SJSA1 (cell line): ENCODE data around the gene OMP. TPM values are rescaled to one million over a fixed set of nuclear protein-coding genes. Genes with fewer than 3 reads are reported as not detected.

ENCODE experiments used
- DNase-seq, 2 experiments: peaks; one replicate each; pipeline ENCODE4 v3.0.0-alpha.2; 2015 to 2020; ENCODE audit warnings: low spot score in 2 of 2, low read depth in 1 of 2
- H3K27ac ChIP-seq: fragments of 250-450 bp; sonication (Bioruptor Pico); 2 replicates; pipeline ENCODE4 v1.5.1; 2020; ENCODE audit warnings: mild to moderate bottlenecking, moderate library complexity
- H3K27me3 ChIP-seq: fragments of 250-450 bp; sonication (Bioruptor Pico); replicated peaks from 2 replicates; pipeline ENCODE4 v1.5.1; 2020; ENCODE audit warnings: mild to moderate bottlenecking, moderate library complexity
- H3K36me3 ChIP-seq: fragments of 250-450 bp; sonication (Bioruptor Pico); 2 replicates; pipeline ENCODE4 v1.5.1; 2020; ENCODE audit warnings: mild to moderate bottlenecking
- H3K4me1 ChIP-seq: fragments of 250-450 bp; sonication (Bioruptor Pico); replicated peaks from 2 replicates; pipeline ENCODE4 v1.6.1; 2021; ENCODE audit warnings: mild to moderate bottlenecking
- H3K4me3 ChIP-seq: fragments of 250-450 bp; sonication (Bioruptor Pico); 2 replicates; pipeline ENCODE4 v1.5.1; 2020; ENCODE audit warnings: mild to moderate bottlenecking
- H3K9me3 ChIP-seq: fragments of 250-450 bp; sonication (Bioruptor Pico); replicated peaks from 2 replicates; pipeline ENCODE4 v1.5.1; 2020; ENCODE audit warnings: mild to moderate bottlenecking
- total RNA-seq: library from RNA; depleted of rRNA; stranded (reverse); fragments of >200 nt; shearing (Covaris generic); gene quantifications from 2 replicates; pipeline ENCODE4 v1.2.3, GENCODE V29; 2014

OMP gene
- total RNA-seq, 1 experiment from 2014 or later, result not detected

DNA sequence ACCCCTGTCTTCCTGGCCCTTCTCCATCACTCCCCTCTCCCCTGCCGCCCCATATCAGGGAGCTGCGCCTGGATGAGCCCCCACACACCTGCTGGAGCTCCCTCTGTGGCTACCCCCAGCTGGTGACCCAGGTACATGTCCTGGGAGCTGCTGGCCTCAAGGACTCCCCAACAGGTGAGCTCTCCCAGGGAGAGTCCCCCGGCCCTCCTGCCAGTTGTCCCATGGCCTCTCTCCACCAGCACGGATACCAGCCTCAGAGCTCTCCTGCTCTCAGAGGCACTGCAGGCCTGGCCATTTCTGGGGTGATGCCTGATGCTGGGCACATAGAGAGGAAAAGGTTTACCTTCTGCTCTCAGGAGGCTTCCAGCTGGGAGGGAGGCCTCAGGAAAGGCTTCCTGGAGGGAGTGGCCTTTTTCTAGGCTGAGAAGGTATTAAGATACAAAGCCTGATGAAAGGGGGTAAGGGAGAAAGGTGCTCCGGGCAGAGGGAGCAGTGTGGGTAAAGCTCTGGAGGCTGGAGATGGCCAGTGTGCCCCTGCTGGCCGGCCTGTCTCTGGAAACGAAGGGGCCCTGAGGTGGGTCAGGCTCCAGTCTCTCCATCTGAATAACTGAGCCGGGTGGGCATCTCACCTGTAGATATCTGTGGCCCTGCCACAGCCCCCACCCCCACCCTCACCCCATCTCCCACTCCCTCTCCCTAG, 19.4 kb downstream of the OMP start:
- no peaks in the 10 kb centered on the region for H3K9me3 ChIP-seq
- H3K4me3 ChIP-seq, result no peak overlapping the region
- no peaks in the 10 kb centered on the region; the same call in 1 of the 2 replicates for H3K36me3 ChIP-seq
- DNase-seq, result no peak
- H3K27me3 ChIP-seq, result no peaks in the 10 kb centered on the region
- no peak overlapping the region for H3K27ac ChIP-seq
- peaks cover 3% of the 10 kb centered on the region for H3K4me1 ChIP-seq

DNA sequence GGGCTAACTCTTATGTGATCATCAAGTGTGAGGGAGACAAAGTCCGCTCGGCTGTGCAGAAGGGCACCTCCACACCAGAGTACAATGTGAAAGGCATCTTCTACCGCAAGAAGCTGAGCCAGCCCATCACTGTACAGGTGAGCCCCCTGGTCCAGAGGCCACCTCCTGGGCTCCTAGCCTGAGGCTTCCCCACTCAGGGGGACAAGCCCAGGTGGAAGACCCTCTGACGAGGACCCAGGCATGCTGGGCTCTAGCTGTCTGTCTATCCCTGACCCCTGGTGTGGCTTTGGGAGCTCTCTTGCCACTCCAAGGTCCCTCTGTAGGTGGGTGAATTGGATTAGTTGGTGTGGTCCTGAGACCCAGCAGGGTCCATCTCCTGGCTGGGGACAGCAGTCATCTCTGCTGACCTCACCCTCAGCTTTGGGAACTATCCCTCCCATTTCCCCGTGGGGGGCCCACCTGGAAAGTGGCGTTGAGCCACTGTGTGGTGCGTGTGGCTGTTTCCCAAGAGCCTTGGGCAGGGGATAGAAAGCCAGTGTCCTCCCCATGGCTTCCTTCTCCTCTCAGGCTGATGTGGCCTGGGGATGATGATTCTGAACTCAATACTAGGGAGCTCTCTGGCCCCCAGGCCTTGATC, 20.1 kb downstream of the OMP start:
- Histone ChIP-seq H3K9me3 (no peaks in the 10 kb centered on the region), H3K27ac (no peak overlapping the region), H3K27me3 (no peaks in the 10 kb centered on the region), H3K4me1 (peaks cover 10% of the 10 kb centered on the region), H3K4me3 (no peak overlapping the region), H3K36me3 (no peaks in the 10 kb centered on the region; the same call in 1 of the 2 replicates)
- DNase-seq, result no peak

DNA sequence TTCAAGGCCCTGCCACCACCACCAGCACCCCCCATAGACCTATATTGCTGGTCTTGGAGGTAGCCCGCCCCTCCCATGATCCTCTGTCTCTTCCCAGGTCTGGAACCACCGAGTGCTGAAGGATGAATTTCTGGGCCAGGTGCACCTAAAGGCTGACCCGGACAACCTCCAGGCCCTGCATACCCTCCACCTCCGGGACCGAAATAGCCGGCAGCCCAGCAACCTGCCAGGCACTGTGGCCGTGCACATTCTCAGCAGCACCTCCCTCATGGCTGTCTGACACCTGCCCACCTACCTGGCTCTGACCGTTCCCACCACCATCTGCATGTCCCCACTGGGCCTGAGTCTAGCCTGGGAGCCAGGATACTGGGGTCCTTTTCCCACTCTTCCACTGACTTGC, 21.0 kb downstream of the OMP start:
- Histone ChIP-seq H3K4me3 (no peak overlapping the region), H3K36me3 (no peaks in the 10 kb centered on the region; the same call in 1 of the 2 replicates), H3K9me3 (no peaks in the 10 kb centered on the region), H3K4me1 (peaks cover 13% of the 10 kb centered on the region), H3K27ac (no peak overlapping the region), H3K27me3 (no peaks in the 10 kb centered on the region)
- no peak for DNase-seq

DNA sequence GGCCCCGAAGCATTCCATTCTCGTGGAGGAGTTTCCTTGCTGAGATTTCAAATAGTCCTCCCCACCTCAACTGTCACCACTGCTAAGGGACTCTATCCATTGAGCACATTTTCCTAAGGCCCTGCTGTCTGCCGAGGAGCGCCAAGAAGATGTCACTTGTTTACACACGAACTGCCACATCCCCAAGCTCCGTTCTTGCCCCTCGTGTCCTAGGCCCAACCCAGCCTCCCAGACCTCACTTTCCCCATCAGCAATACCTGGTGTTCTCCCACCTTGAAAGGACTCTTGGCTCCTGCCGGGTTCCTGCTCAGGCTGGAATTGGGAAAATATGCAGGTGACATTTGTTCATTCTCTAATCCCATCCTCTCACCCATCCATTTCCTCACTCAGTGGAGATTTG, 21.4 kb downstream of the OMP start:
- peaks cover 13% of the 10 kb centered on the region for H3K4me1 ChIP-seq

DNA sequence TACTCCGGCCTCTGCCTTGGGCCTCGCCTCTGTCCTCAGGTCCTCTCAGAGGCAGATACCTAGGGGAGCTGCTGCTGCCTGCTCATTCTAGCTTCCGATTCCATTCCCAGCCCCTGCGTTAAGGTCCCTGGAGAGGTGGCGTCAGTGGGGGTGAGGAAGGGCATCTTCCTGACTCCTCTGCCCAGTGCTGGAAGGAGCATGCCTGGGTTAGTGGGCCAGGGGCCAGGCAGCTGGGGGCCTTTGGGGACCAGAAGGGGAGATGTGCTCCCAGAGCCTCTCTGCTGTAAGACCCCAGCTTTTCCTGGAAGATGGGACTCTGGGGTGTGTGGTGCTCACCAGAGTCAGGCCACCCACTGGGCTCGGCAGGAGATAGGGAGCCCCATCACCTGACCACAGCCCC, 21.8 kb downstream of the OMP start:
- Histone ChIP-seq H3K9me3 (no peaks in the 10 kb centered on the region), H3K27ac (no peak overlapping the region), H3K27me3 (no peaks in the 10 kb centered on the region), H3K36me3 (no peaks in the 10 kb centered on the region; the same call in 1 of the 2 replicates), H3K4me1 (peaks cover 13% of the 10 kb centered on the region), H3K4me3 (no peak overlapping the region)
- DNase-seq, result no peak

More for the DNA sequence above, 21.4 kb downstream of the OMP start:
- Histone ChIP-seq H3K9me3 (no peaks in the 10 kb centered on the region), H3K27ac (no peak overlapping the region), H3K27me3 (no peaks in the 10 kb centered on the region), H3K36me3 (no peaks in the 10 kb centered on the region; the same call in 1 of the 2 replicates), H3K4me3 (no peak overlapping the region)
- DNase-seq, result no peak

DNA sequence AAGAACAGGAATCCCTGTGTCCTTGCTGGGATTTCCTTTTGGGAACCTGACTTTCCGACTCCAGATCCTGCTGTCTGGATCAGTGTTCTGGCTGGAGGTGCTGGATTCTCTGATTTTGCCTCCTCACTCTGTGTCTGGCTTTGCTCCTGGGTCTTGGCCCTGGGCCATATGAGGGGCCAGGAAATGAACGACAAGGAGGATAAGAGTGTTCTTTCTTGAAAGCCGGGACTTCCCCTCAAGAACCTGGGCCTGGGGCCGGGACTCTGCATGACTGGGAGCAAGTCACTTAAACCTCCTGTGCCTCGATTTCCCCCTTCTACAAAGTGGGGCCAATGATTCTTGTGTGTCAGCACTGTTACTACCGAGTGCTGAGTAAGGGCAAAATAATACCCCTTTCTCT, 22.6 kb downstream of the OMP start:
- Histone ChIP-seq H3K4me1 (peaks cover 13% of the 10 kb centered on the region), H3K27ac (no peak overlapping the region), H3K4me3 (no peak overlapping the region), H3K9me3 (no peaks in the 10 kb centered on the region), H3K36me3 (no peaks in the 10 kb centered on the region; the same call in 1 of the 2 replicates), H3K27me3 (no peaks in the 10 kb centered on the region)
- no peak for DNase-seq

DNA sequence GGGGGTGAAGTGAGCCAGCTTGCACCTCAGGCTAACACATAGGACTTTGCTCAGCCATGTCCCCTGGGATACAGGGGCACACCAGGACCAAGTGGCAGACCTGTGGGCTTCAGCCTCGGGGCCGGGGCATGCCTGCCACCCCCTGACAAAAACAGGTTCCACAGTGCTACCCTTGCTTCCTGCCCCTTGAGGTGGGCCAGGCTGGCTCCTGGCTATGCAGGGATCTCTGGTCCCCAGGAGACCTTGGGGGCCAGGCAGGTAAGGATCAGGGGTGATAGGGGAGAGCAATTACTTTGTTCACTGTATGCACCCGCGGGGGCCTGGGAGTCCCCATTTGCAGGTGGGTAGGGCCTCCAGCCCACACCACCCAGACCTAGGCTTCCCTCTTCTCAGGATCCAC, 23.1 kb downstream of the OMP start:
- Histone ChIP-seq H3K36me3 (no peaks in the 10 kb centered on the region; the same call in 1 of the 2 replicates), H3K27me3 (no peaks in the 10 kb centered on the region), H3K9me3 (no peaks in the 10 kb centered on the region), H3K4me3 (no peak overlapping the region), H3K27ac (no peak overlapping the region), H3K4me1 (peaks cover 13% of the 10 kb centered on the region)
- no peak for DNase-seq

DNA sequence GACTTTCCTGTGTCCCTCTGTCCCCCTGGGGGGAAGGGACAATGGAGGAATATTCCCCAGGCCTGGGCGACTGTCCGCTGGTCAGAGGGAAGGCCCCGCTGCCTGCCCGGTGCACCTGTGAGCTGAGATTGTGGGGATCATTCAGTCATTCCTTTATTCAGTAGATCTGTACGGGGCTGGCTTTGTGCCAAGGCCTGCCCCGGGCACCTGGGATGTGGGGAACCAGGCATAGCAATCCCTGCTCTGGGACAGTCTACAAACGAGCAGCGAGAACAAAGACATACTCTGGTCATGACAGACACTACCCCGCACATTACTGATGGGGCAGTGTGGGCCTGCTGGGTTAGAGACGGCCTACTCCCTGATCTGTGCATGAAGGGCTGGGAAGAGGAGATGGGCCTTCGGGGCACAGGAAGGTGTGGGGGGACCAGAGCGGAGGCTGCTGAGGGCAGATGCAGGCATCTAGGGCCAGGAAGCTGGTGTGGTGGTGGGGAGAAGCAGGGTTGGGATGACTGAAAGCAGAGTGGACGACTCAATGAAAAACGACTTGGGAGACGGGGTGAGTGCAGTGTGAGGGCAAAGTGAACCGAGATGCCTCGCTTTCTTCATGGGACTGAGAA, 23.6 kb downstream of the OMP start:
- Histone ChIP-seq H3K27me3 (no peaks in the 10 kb centered on the region), H3K4me1 (peaks cover 13% of the 10 kb centered on the region), H3K9me3 (no peaks in the 10 kb centered on the region), H3K4me3 (no peak overlapping the region), H3K27ac (no peak overlapping the region), H3K36me3 (no peaks in the 10 kb centered on the region)
- no peak for DNase-seq

DNA sequence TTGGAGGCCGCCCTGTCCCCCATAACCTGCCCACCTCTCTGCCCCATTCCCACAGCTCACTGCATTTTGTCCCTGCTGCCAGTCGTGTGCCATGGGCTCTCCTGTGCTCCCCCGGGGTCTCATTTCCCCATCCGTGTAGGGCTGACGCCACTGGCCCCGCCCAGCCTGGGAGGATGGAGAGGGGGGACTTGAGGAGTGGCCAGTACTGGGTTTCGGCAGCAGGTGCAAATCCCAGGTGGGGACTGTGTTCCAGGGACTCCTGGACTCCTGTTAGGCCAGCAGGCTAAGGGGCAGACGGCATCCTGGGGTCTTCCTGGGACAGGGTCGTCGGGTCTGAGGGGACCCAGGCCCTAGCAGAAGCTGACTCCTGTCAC, 24.2 kb downstream of the OMP start:
- no peaks in the 10 kb centered on the region for H3K9me3 ChIP-seq
- H3K27ac ChIP-seq, result no peak overlapping the region
- no peaks in the 10 kb centered on the region for H3K36me3 ChIP-seq
- peaks cover 13% of the 10 kb centered on the region for H3K4me1 ChIP-seq
- H3K27me3 ChIP-seq, result no peaks in the 10 kb centered on the region
- peak overlapping the region; percentile 29 for H3K4me3 ChIP-seq
- DNase-seq, result peak in 1 of 2 experiments; percentile 7

DNA sequence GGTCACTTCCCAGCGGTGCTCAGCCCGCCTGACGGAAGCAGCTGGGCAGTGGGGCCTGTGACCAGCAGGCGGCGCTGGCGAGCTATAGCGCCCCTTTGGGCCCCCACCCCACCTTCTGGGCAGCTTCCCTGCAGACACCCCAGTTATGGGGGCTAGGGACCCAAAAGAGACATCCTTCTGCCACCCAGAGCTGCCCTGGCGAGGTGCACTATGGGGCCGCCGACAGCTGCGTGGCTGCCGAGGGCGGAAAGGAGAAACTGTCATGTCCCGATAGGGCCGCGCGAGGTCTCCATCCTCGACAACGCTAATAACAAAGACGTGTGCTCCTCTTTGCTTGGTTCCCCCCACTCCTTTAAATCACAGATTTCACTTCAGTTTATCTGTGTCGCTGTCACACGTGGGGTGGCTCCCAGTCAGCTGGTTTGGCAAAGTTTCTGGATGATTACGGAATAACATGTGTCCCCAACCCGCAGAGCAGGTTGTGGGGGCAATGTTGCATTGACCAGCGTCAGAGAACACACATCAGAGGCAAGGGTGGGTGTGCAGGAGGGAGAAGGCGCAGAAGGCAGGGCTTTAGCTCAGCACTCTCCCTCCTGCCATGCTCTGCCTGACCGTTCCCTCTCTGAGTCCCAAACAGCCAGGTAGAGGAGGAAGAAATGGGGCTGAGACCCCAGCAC, 24.7 kb downstream of the OMP start:
- Histone ChIP-seq H3K36me3 (no peaks in the 10 kb centered on the region), H3K27me3 (no peaks in the 10 kb centered on the region), H3K27ac (no peak overlapping the region), H3K9me3 (no peaks in the 10 kb centered on the region), H3K4me3 (peak overlapping the region; percentile 29), H3K4me1 (peaks cover 13% of the 10 kb centered on the region)
- DNase-seq, result peak in 1 of 2 experiments; percentile 42

DNA sequence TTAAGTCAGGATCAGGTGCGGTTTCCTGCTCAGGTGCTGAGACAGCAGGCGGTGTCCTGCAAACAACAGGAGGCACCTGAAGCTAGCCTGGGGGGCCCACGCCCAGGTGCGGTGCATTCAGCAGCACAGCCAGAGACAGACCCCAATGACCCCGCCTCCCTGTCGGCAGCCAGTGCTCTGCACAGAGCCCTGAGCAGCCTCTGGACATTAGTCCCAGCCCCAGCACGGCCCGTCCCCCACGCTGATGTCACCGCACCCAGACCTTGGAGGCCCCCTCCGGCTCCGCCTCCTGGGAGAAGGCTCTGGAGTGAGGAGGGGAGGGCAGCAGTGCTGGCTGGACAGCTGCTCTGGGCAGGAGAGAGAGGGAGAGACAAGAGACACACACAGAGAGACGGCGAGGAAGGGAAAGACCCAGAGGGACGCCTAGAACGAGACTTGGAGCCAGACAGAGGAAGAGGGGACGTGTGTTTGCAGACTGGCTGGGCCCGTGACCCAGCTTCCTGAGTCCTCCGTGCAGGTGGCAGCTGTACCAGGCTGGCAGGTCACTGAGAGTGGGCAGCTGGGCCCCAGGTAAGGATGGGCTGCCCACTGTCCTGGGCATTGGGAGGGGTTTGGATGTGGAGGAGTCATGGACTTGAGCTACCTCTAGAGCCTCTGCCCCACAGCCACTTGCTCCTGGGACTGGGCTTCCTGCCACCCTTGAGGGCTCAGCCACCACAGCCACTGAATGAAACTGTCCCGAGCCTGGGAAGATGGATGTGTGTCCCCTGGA, 25.5 kb downstream of the OMP start, which contains the start of gene MYO7A:
Gene MYO7A, plus strand, starts transcription at position 327 of the 772 bp plus-strand sequence. CDS start 2,389 bp downstream, outside the sequence.
- Histone ChIP-seq H3K9me3 (no peaks in the 10 kb centered on the region), H3K27me3 (no peaks in the 10 kb centered on the region), H3K4me1 (peaks cover 13% of the 10 kb centered on the region), H3K36me3 (no peaks in the 10 kb centered on the region), H3K27ac (no peak within 1 kb of the TSS), H3K4me3 (peak within 1 kb of the TSS; percentile 29)
- DNase-seq, result peak in 1 of 2 experiments; percentile 11

DNA sequence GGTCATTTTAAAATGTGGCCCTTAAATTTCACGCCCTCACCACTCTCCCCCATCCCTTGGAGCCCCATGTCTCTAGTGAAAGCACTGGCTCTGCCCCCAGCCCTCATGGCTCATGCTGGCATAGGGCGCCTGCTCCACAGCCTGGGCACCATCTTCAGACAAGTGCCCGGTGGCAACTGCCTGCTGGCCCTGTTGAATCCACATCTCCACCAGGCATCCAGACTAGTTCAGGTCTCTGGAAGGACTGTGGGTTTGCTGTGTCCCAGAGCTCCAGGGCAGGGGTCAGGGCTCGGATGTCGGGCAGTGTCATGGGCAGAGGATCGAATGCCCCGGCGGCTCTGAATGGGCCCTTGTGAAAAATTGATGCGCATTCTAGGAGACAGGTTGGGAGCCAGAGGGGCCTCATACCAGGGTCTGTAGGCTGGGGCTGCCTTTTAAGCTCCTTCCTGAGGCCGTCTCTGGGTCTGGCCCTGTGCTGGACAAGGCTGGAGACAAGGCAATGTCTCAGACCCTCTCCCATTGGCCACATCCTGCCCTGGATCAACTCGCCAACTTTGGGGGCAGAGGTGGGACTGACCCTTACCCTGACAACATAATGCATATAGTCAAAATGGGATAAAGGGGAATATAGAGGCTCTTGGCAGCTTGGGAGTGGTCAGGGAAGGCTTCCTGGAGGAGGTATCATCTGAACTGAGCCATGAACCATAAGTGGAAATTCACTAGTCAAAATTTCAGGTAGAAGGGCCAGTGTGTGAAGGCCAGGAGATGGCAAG, 26.6 kb downstream of the OMP start:
- no peak for DNase-seq
- Histone ChIP-seq H3K4me3 (no peak overlapping the region), H3K4me1 (peaks cover 13% of the 10 kb centered on the region), H3K9me3 (no peaks in the 10 kb centered on the region), H3K36me3 (no peaks in the 10 kb centered on the region), H3K27me3 (no peaks in the 10 kb centered on the region), H3K27ac (no peak overlapping the region)
